PC-3 (cell line): ENCODE results near the gene CYTH2. TPM values are rescaled to one million over a fixed set of nuclear protein-coding genes. Genes with fewer than 3 reads are reported as not detected.

Source experiments
- ATAC-seq: fragments of 200-7000 bp; cut with Tn5 transposase; 2 replicates; pipeline ENCODE4 v1.9.1; 2020; ENCODE audit warnings: mild to moderate bottlenecking, moderate library complexity
- BruUV-seq: library from RNA; stranded (reverse); fragments of 400-500 nt; replicated peaks from 2 replicates; lab custom pipeline; 2021; lab: Mats Ljungman, UMichigan
- CTCF ChIA-PET: fragments of 300-600 bp; sonication (Branson Sonifier 250); formaldehyde crosslinking; loops from one replicate; lab custom pipeline; 2022; ENCODE audit warnings: antibody characterized with exemption; lab: Charles Lee
- POLR2A ChIA-PET: fragments of 300-600 bp; sonication (Branson Sonifier 250); formaldehyde crosslinking; loops from one replicate; lab custom pipeline; 2022; ENCODE audit warnings: antibody characterized with exemption; ENCODE audit not compliant: unreplicated experiment; lab: Charles Lee
- DNase-seq: peaks from one replicate; pipeline ENCODE4 v3.0.0-alpha.2; 2015
- H2AFZ ChIP-seq: fragments of 300-600 bp; sonication (generic); 2 replicates; pipeline ENCODE4 v1.6.0; 2016; ENCODE audit warnings: antibody characterized with exemption, low read length
- H3F3A ChIP-seq: fragments of 300-600 bp; sonication (generic); one replicate; pipeline ENCODE4 v1.6.0; 2017; ENCODE audit warnings: antibody characterized with exemption, low read length, control low read depth, mild to moderate bottlenecking; ENCODE audit not compliant: unreplicated experiment
- H3K27ac ChIP-seq: fragments of 300-600 bp; sonication (generic); 2 replicates; pipeline ENCODE4 v1.5.1; 2016; ENCODE audit warnings: mild to moderate bottlenecking, low read length
- H3K27me3 ChIP-seq: fragments of 300-600 bp; sonication (generic); 2 replicates; pipeline ENCODE4 v1.6.1; 2016; ENCODE audit warnings: low read length, mixed read lengths
- H3K36me3 ChIP-seq: fragments of 300-600 bp; sonication (generic); 2 replicates; pipeline ENCODE4 v1.6.1; 2016; ENCODE audit warnings: low read depth, mixed run types, low read length, mixed read lengths
- H3K4me1 ChIP-seq: fragments of 300-600 bp; sonication (generic); 2 replicates; pipeline ENCODE4 v1.5.1; 2016; ENCODE audit warnings: low read length; ENCODE audit not compliant: insufficient read depth
- H3K4me2 ChIP-seq: fragments of 300-600 bp; sonication (generic); 2 replicates; pipeline ENCODE4 v1.6.0; 2016; ENCODE audit warnings: low read length
- H3K4me3 ChIP-seq: fragments of 300-600 bp; sonication (generic); 2 replicates; pipeline ENCODE4 v1.5.1; 2016; ENCODE audit warnings: mild to moderate bottlenecking, low read length, mixed read lengths
- H3K79me2 ChIP-seq: fragments of 300-600 bp; sonication (generic); 2 replicates; pipeline ENCODE4 v1.6.1; 2017; ENCODE audit warnings: low read length, mixed read lengths
- H3K9ac ChIP-seq: fragments of 300-600 bp; sonication (generic); 2 replicates; pipeline ENCODE4 v1.6.0; 2016; ENCODE audit warnings: mild to moderate bottlenecking, low read length
- H3K9me2 ChIP-seq: fragments of 300-600 bp; sonication (generic); replicated peaks from 2 replicates; pipeline ENCODE4 v1.6.1; 2016; ENCODE audit warnings: mixed run types, low read length, mixed read lengths
- H3K9me3 ChIP-seq: fragments of 300-600 bp; sonication (generic); 2 replicates; pipeline ENCODE4 v1.6.1; 2016; ENCODE audit warnings: low read length, mixed read lengths
- H4K20me1 ChIP-seq: fragments of 300-600 bp; sonication (generic); 2 replicates; pipeline ENCODE4 v1.6.1; 2016; ENCODE audit warnings: low read length, mixed read lengths
- CTCF ChIP-seq: fragments of 300-600 bp; sonication (generic); conservative IDR thresholded peaks from 2 replicates; pipeline ENCODE4 v1.5.1; 2017; ENCODE audit warnings: antibody characterized with exemption, low read depth, mild to moderate bottlenecking, low read length
- EZH2 ChIP-seq: fragments of 300-600 bp; sonication (generic); IDR thresholded peaks from one replicate; pipeline ENCODE4 v1.6.1; 2017; ENCODE audit warnings: antibody characterized with exemption, mild to moderate bottlenecking, low read length; ENCODE audit not compliant: unreplicated experiment
- EZH2phosphoT487 ChIP-seq: fragments of 300-600 bp; sonication (generic); IDR thresholded peaks from 2 replicates; pipeline ENCODE4 v1.6.1; 2018; ENCODE audit warnings: mild to moderate bottlenecking, antibody characterized with exemption, low read length, borderline replicate concordance
- intact Hi-C: fragments of 100-400 bp; cut with micrococcal nuclease; formaldehyde crosslinking; loops from 2 replicates; pipeline ENCODE4 v1.9.0; 2023
- total RNA-seq: library from RNA; depleted of rRNA; stranded (reverse); fragments of >200 nt; gene quantifications from 2 replicates; pipeline ENCODE4 v1.2.3, GENCODE V29; 2014

CYTH2 gene
- total RNA-seq, 1 experiment from 2014 or later, result 50.5 TPM

- no peaks in the 10 kb centered on the region for H3K79me2 ChIP-seq
- CTCF ChIA-PET, result no interaction called here
- no peak overlapping the region for H2AFZ ChIP-seq
- no peaks in the 10 kb centered on the region for H4K20me1 ChIP-seq
- POLR2A ChIA-PET, result no interaction called here
- DNase-seq (no peak), ATAC-seq (no peak)
- H3K27ac ChIP-seq, result no peak overlapping the region
- intact Hi-C loops, result no loop called here
- H3K36me3 ChIP-seq, result no peaks in the 10 kb centered on the region
- no peaks in the 10 kb centered on the region for H3F3A ChIP-seq
- no peaks in the 10 kb centered on the region for H3K9me3 ChIP-seq
- H3K4me1 ChIP-seq, result peaks cover 12% of the 10 kb centered on the region
- no peak overlapping the region for H3K4me3 ChIP-seq
- no peak for TF ChIP-seq EZH2phosphoT487
- no peak for TF ChIP-seq CTCF
- TF ChIP-seq EZH2, result no peak
- H3K9me2 ChIP-seq, result no peaks in the 10 kb centered on the region
- H3K4me2 ChIP-seq, result no peak overlapping the region
- H3K27me3 ChIP-seq, result no peaks in the 10 kb centered on the region
- BruUV-seq, result no TSS peak
- H3K9ac ChIP-seq, result no peak overlapping the region
Observed at GRCh38 chr19:48499316-48500090, 30.3 kb downstream of the CYTH2 start.

- ChIA-PET POLR2A (no interaction called here), CTCF (no interaction called here)
- H3K4me1 ChIP-seq, result peaks cover 12% of the 10 kb centered on the region
- TF ChIP-seq EZH2 (no peak), CTCF (no peak), EZH2phosphoT487 (no peak)
- H3K9me3 ChIP-seq, result no peaks in the 10 kb centered on the region
- no peaks in the 10 kb centered on the region for H3K9me2 ChIP-seq
- no peaks in the 10 kb centered on the region for H4K20me1 ChIP-seq
- peak; percentile 3 for ATAC-seq
- H3K9ac ChIP-seq, result peak overlapping the region; percentile 55
- no peak for DNase-seq
- H2AFZ ChIP-seq, result peak overlapping the region; percentile 81
- H3K4me2 ChIP-seq, result peak overlapping the region; percentile 98
- no peaks in the 10 kb centered on the region for H3K79me2 ChIP-seq
- no peaks in the 10 kb centered on the region for H3K36me3 ChIP-seq
- peak overlapping the region; percentile 61; the same call in 1 of the 2 replicates for H3K27ac ChIP-seq
- BruUV-seq, result TSS peak; percentile 66
- peak overlapping the region; percentile 82 for H3K4me3 ChIP-seq
- H3F3A ChIP-seq, result no peaks in the 10 kb centered on the region
- intact Hi-C loops, result no loop called here
- no peaks in the 10 kb centered on the region for H3K27me3 ChIP-seq
Observed at GRCh38 chr19:48500830-48501493, 31.8 kb downstream of the CYTH2 start.
